OCI-LY3 (cell line): ENCODE measurements around the gene SPINK6.

ENCODE experiments used
- H2AFZ ChIP-seq: fragments of 200-600, 300-600 bp; shearing (Covaris generic); 2 replicates; pipeline ENCODE4 v1.6.0; 2014; ENCODE audit warnings: antibody characterized with exemption, low read depth, low read length
- H3K27ac ChIP-seq: fragments of 200-600, 300-600 bp; sonication (generic); 2 replicates; pipeline ENCODE4 v1.5.1; 2014; ENCODE audit warnings: mild to moderate bottlenecking, low read length, moderate library complexity, mixed read lengths
- H3K27me3 ChIP-seq: fragments of 200-600, 300-600 bp; sonication (generic); 2 replicates; pipeline ENCODE4 v1.6.1; 2014; ENCODE audit warnings: low read depth, low read length, mixed read lengths
- H3K36me3 ChIP-seq: fragments of 200-600, 300-600 bp; sonication (generic); replicated peaks from 2 replicates; pipeline ENCODE3; 2014; ENCODE audit warnings: low read depth, low read length, mixed read lengths
- H3K4me1 ChIP-seq: fragments of 300-600, 200-600 bp; sonication (generic); 2 replicates; pipeline ENCODE4 v1.6.1; 2014; ENCODE audit warnings: low read length, mixed read lengths
- H3K4me2 ChIP-seq: fragments of 200-600, 300-600 bp; sonication (generic); 2 replicates; pipeline ENCODE4 v1.6.1; 2014; ENCODE audit warnings: low read length, mixed read lengths
- H3K4me3 ChIP-seq: fragments of 300-600, 200-600 bp; sonication (generic); 2 replicates; pipeline ENCODE4 v1.5.1; 2014; ENCODE audit warnings: antibody characterized with exemption, mild to moderate bottlenecking, low read length, moderate library complexity
- H3K79me2 ChIP-seq: fragments of 300-600, 200-600 bp; shearing (Covaris generic); 2 replicates; pipeline ENCODE4 v1.6.1; 2014; ENCODE audit warnings: mild to moderate bottlenecking, low read length, mixed read lengths
- H3K9ac ChIP-seq: fragments of 300-600, 200-600 bp; shearing (Covaris generic); 2 replicates; pipeline ENCODE4 v1.6.0; 2014; ENCODE audit warnings: mild to moderate bottlenecking, low read length, moderate library complexity
- H3K9me3 ChIP-seq: fragments of 200-600, 300-600 bp; shearing (Covaris generic); 2 replicates; pipeline ENCODE4 v1.6.1; 2014; ENCODE audit warnings: low read length, mixed read lengths; ENCODE audit not compliant: insufficient read depth
- H4K20me1 ChIP-seq: fragments of 200-600, 300-600 bp; sonication (generic); 2 replicates; pipeline ENCODE4 v1.6.1; 2016; ENCODE audit warnings: low read length, mixed read lengths; ENCODE audit not compliant: insufficient read depth
- CTCF ChIP-seq: fragments of 200-600, 300-600 bp; sonication (generic); IDR thresholded peaks from 2 replicates; pipeline ENCODE4 v1.5.1; 2014; ENCODE audit warnings: antibody characterized with exemption, low read length, low read depth
- EZH2phosphoT487 ChIP-seq: fragments of 200-600 bp; shearing (Covaris generic); IDR thresholded peaks from 2 replicates; pipeline ENCODE4 v1.6.1; 2018; ENCODE audit warnings: antibody characterized with exemption, mixed run types, low read depth

Gene SPINK6

GRCh38 chr5:148255456-148255855 lies 52.6 kb downstream of the SPINK6 start:
- no peaks in the 10 kb centered on the region for H3K4me1 ChIP-seq
- no peaks in the 10 kb centered on the region for H3K79me2 ChIP-seq
- no peak overlapping the region for H3K9ac ChIP-seq

DNA sequence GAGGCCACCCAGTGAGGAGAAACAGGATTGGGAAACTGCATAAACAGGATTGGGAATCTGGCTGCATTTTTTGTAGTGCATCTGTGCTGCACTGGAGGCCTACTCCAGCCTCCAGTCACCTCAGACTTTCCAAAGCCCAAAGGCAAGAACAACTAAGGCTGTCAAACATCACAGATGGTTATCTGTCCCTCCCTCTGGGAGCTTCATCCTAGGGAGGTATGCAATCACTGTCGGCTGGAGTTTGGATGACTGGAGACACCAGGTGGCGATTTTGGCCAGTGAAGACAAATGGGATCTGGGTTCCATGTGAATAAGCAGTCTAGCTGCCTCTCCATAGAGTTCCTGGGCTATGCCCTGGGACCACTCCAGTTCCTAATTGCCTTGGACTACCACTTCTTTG lies 56.4 kb downstream of the SPINK6 start:
- Histone ChIP-seq H3K4me1 (no peaks in the 10 kb centered on the region), H3K9ac (no peak overlapping the region), H2AFZ (no peak overlapping the region), H3K4me2 (no peak overlapping the region), H3K9me3 (no peaks in the 10 kb centered on the region), H3K36me3 (no peaks in the 10 kb centered on the region), H3K79me2 (no peaks in the 10 kb centered on the region), H4K20me1 (no peaks in the 10 kb centered on the region), H3K27me3 (no peaks in the 10 kb centered on the region), H3K4me3 (no peak overlapping the region), H3K27ac (no peak overlapping the region)
- TF ChIP-seq CTCF (no peak), EZH2phosphoT487 (no peak)

More at GRCh38 chr5:148255456-148255855, 52.6 kb downstream of the SPINK6 start:
- no peaks in the 10 kb centered on the region for H3K36me3 ChIP-seq
- H3K9me3 ChIP-seq, result no peaks in the 10 kb centered on the region
- no peaks in the 10 kb centered on the region for H4K20me1 ChIP-seq
- no peak for TF ChIP-seq CTCF
- no peak for TF ChIP-seq EZH2phosphoT487
- H3K27me3 ChIP-seq, result no peaks in the 10 kb centered on the region
- H2AFZ ChIP-seq, result no peak overlapping the region
- no peak overlapping the region for H3K4me2 ChIP-seq
- H3K27ac ChIP-seq, result no peak overlapping the region
- H3K4me3 ChIP-seq, result no peak overlapping the region

- H2AFZ ChIP-seq, result no peak overlapping the region
- H3K4me1 ChIP-seq, result no peaks in the 10 kb centered on the region
- H3K9me3 ChIP-seq, result no peaks in the 10 kb centered on the region
- no peak overlapping the region for H3K4me2 ChIP-seq
- H3K9ac ChIP-seq, result no peak overlapping the region
- no peaks in the 10 kb centered on the region for H3K36me3 ChIP-seq
- H3K79me2 ChIP-seq, result no peaks in the 10 kb centered on the region
- H3K27me3 ChIP-seq, result no peaks in the 10 kb centered on the region
- H4K20me1 ChIP-seq, result no peaks in the 10 kb centered on the region
- H3K4me3 ChIP-seq, result no peak overlapping the region
- no peak overlapping the region for H3K27ac ChIP-seq
- no peak for TF ChIP-seq CTCF
- no peak for TF ChIP-seq EZH2phosphoT487
Observed at GRCh38 chr5:148261221-148261620, 58.4 kb downstream of the SPINK6 start.
